Head of caudate nucleus (tissue), 42 donors: ENCODE data around the gene OR1E1.
A peak's percentile ranks its signal among the peaks of the same experiment; 100 is the strongest.
"Not testable (repeated sequence)": the region's sequence is repeated elsewhere in the genome, so short reads cannot be mapped to it uniquely, and the experiment has no call there.

Source experiments
- DNase-seq, 42 donors: peaks; one replicate each; pipeline versions ENCODE4 v3.0.0 to v3.0.0-alpha.2; 2020 to 2021; ENCODE audit warnings: mixed read lengths in 7 of 42
- intact Hi-C: fragments of 100-400 bp; cut with DNase I; formaldehyde crosslinking; loops from one replicate; pipeline ENCODE4 v1.15.0; 2022

OR1E1 gene

GRCh38 chr17:3398310-3398709 is at the start of gene OR1E1:
OR1E1 (minus strand) TSS chr17:3398410; CDS start chr17:3398410, 0 bp downstream.
- intact Hi-C loops: no loop called here
- DNase-seq: no peak

- DNase-seq: peak in 2 of 42 donors; percentile 2 to 9
- intact Hi-C loops: no loop called here
Observed at GRCh38 chr17:3447625-3448024, 49.4 kb upstream of the OR1E1 start.

DNA sequence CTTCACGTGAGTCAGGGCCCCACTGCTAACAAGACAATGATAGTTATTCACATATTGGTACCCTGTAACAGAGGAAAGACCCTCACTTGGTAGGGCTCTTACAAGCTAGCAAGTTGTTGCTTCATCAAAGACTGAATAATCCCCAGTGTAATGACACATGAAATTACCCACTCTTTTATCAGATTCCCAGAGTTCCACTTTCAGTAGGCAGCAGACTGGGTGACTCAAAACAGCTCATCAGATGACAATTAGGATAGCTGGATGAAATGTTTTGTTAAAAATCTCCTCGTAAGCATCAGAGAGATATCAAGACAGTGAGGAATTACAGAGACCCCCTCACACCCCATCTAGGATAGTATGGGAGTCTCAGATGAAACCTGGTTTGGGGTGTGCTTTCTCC is 42.2 kb upstream of the OR1E1 start:
- no peak for DNase-seq
- intact Hi-C loops: no loop called here

GRCh38 chr17:3438368-3438767 is 40.2 kb upstream of the OR1E1 start:
- DNase-seq: no peak
- intact Hi-C loops: no loop called here

- DNase-seq: no peak
- intact Hi-C loops: no loop called here
Observed at GRCh38 chr17:3433741-3434140, 35.5 kb upstream of the OR1E1 start, which contains the start of gene OR1E2. OR1E2 (minus strand) TSS chr17:3433841; CDS start chr17:3433841, 0 bp downstream.

DNA sequence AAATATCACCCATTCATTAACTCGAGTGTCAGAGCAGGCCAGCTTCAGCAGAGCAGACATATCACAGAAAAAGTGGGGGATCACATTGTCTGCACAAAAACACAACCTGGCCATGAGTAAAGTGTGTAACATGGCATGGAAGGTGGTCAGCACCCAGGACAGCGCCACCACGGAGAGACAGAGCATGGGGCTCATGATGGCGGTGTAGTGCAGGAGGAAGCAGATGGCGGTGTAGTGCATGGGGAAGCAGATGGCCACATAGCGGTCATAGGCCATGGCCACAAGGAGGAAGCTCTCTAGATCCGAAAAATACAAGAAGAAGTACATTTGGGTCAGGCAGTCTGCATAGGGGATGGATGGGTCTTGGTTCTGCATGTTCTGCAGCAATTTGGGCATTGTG is 35.0 kb upstream of the OR1E1 start:
- DNase-seq: peak in 20 of 42 donors; percentile 2 to 43 (median 20)
- intact Hi-C loops: not testable (repeated sequence)

DNA sequence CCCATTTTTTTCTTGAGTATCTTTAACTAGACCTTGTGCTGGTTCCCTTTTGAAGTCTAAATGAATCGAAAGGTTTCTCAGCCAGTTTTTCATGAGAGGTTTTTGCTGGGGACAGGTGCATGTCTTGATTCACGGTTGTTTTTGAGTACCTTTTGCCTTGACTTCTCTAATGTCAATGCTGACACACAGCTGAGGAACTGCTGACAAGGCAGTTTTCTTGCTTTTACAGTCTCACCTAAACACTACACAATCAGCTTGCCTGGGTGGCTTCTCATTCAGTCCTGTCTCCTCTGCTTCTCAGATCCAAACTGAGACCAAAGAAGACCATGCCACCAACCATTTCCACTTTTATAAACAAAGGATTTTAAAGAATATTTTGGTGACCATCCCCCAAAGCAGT is 20.0 kb upstream of the OR1E1 start:
- intact Hi-C loops: no loop called here
- no peak for DNase-seq

- no peak for DNase-seq
- intact Hi-C loops: no loop called here
Observed at GRCh38 chr17:3415610-3416009, 17.4 kb upstream of the OR1E1 start.

DNA sequence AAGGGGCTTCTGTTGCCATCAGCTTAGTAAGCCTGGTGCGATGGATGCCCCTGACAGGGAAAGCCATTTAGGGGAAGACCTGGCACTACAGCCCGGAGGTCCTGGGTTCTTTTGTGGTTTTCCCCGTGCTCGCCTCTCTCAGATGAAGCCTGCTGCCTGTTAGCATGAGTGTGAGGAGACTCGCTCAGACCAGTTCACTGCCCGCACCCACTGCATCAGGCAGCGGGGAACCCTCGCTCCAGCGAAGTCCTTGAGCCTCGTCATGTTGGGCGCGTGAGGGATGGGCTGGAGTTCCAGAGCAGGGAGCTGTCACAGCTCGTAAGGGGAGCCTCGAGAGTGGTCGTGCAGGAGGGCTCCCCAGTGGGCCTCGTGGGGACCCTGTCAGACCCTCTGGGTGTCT is 14.0 kb upstream of the OR1E1 start:
- DNase-seq, intact Hi-C loops: not testable (repeated sequence)

DNA sequence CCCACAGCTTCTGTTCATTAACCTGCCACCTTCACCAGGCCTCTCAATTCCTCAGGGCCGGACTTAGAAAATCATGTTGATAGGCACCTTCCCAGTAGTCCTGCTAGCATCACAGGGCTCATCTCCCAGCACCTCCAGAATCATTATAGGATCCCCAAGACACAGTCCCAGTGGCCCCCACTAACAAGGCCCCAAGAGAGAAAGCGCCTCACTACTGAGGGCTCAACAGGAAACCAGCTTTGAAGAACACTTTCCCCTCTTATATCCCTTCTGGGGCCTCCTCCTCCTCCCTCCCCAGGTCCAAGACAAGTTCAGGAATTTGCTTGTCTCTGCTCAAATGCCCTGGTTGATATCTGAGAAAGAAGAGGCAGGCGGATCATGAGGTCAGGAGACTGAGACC is 12.9 kb upstream of the OR1E1 start, which contains the start of gene OR3A3:
Gene OR3A3 (plus strand): TSS at position 301 of the 400 bp plus-strand sequence.
- intact Hi-C loops: no loop called here
- DNase-seq: no peak

DNA sequence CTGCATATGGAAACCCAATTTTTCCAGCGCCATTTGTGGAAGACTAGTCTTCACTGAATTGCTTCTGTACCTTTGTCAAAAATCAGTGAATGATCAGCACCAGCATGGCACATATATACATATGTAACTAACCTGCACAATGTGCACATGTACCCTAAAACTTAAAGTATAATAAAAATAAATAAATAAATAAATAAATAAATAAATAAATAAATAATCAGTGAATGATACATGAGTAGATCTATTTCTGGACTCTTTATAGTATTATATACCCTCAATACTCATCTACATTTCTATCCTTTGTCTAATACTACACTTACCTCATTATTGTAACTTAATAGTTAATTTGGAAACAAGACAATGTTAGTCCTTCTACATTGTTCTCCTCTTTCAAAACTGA is 5.6 kb upstream of the OR1E1 start:
- intact Hi-C loops, DNase-seq: not testable (repeated sequence)

- DNase-seq: no peak
- intact Hi-C loops: no loop called here
Observed at GRCh38 chr17:3401786-3402185, 3.6 kb upstream of the OR1E1 start.

DNA sequence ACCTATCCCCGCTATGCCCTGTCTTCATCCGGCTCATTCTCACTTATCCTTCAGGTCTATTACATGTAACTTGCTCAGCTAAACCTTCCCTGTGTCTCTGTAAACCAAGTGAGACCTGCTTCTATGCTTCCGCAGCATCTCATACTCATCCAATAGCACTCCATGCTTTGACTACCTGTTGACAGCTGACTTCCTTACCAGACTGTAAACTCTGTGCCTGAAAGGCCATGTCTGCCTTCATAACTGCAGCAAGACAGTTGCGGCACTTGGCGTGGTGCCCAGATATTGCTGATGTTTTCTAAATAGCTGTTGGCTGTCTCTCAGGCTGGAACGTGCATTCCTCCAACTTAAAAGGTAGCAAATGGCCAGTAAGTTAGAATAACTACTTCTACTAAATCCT is 1.8 kb upstream of the OR1E1 start:
- DNase-seq: no peak
- intact Hi-C loops: no loop called here

GRCh38 chr17:3397801-3398200 is 409 bp downstream of the OR1E1 start:
- intact Hi-C loops, DNase-seq: not testable (repeated sequence)

- no peak for DNase-seq
- intact Hi-C loops: no loop called here
Observed at GRCh38 chr17:3389791-3390190, 8.4 kb downstream of the OR1E1 start.

GRCh38 chr17:3385869-3386816 is 12.1 kb downstream of the OR1E1 start, which contains the start of gene OR3A2:
OR3A2 (minus strand) TSS chr17:3386308.
- DNase-seq: peak in 10 of 42 donors; percentile 4 to 55 (median 22)
- intact Hi-C loops: no loop called here

GRCh38 chr17:3381957-3382356 is 16.3 kb downstream of the OR1E1 start:
- no peak for DNase-seq
- intact Hi-C loops: no loop called here

DNA sequence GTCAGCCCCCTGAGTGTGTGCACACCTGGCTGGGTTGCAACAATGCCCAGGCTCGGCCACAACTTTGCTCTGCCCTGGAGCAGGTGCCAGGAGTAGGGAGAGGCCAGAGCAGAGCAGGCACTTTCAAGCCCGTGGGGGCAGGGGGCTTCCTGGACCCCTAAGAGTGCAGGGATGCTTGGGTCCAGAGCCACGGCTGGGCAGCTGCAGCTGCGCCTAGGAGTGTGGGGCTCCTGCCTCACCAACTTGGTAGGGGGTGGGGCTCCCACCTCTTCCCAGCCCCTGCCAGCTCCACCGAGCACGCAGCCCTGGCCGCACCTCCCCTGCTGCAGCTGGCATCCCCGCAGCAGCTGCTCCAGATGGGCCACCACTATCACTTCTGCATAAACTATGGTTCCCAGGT is 19.9 kb downstream of the OR1E1 start:
- no peak for DNase-seq
- intact Hi-C loops: no loop called here

DNA sequence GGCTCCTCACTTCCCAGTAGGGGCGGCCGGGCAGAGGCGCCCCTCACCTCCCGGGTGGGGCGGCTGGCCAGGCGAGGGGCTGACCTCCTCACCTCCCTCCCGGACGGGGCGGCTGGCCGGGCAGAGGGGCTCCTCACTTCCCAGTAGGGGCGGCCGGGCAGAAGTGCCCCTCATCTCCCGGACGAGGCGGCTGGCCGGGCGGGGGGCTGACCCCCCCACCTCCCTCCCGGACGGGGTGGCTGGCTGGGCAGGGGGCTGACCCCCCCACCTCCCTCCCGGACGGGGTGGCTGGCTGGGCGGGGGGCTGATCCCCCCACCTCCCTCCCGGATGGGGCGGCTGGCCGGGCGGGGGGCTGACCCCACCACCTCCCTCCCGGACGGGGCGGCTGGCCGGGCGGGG is 27.0 kb downstream of the OR1E1 start:
- DNase-seq, intact Hi-C loops: not testable (repeated sequence)
